WTC11 (cell line): ENCODE measurements around the gene KEL. TPM values are rescaled to one million over a fixed set of nuclear protein-coding genes. Genes with fewer than 3 reads are reported as not detected.

Experiments
- ATAC-seq: fragments of 200-7000 bp; cut with Tn5 transposase; 2 replicates; pipeline ENCODE4 v1.10.0; 2021; ENCODE audit warnings: mild to moderate bottlenecking, moderate library complexity
- CTCF ChIA-PET: fragments of 300-600 bp; sonication (Branson Sonifier 250); formaldehyde crosslinking; loops from one replicate; lab custom pipeline; 2021; ENCODE audit warnings: antibody characterized with exemption; lab: Charles Lee
- POLR2A ChIA-PET: fragments of 350-600 bp; sonication (Branson Sonifier 250); formaldehyde crosslinking; loops from one replicate; lab custom pipeline; 2021; ENCODE audit warnings: antibody characterized with exemption; lab: Charles Lee
- DNase-seq: peaks from one replicate; pipeline ENCODE4 v3.0.0; 2021; ENCODE audit warnings: low spot score
- H3K27ac Mint-ChIP-seq: 2 replicates; pipeline ENCODE4 v1.8.0; 2021; ENCODE audit warnings: mixed read lengths
- H3K27me3 Mint-ChIP-seq: 2 replicates; pipeline ENCODE4 v1.8.0; 2021; ENCODE audit warnings: low read depth, mild to moderate bottlenecking, moderate library complexity, mixed read lengths
- H3K36me3 Mint-ChIP-seq: 2 replicates; pipeline ENCODE4 v1.8.0; 2021; ENCODE audit warnings: mixed read lengths
- H3K4me1 Mint-ChIP-seq: 2 replicates; pipeline ENCODE4 v1.8.0; 2022; ENCODE audit warnings: mixed read lengths
- H3K4me3 Mint-ChIP-seq: 2 replicates; pipeline ENCODE4 v1.8.0; 2021; ENCODE audit warnings: mild to moderate bottlenecking, moderate library complexity, mixed read lengths
- H3K9me3 Mint-ChIP-seq: 2 replicates; pipeline ENCODE4 v1.8.0; 2021; ENCODE audit warnings: mixed read lengths
- ARID4B ChIP-seq: sonication (generic); formaldehyde crosslinking; IDR thresholded peaks from 2 replicates; pipeline ENCODE4 v1.8.0; 2023; ENCODE audit warnings: missing genetic modification reagents, mild to moderate bottlenecking, borderline replicate concordance
- ATF6 ChIP-seq: sonication (generic); formaldehyde crosslinking; IDR thresholded peaks from 2 replicates; pipeline ENCODE4 v1.8.1; 2023; ENCODE audit warnings: mild to moderate bottlenecking, missing genetic modification reagents
- CREB1 ChIP-seq: sonication (generic); formaldehyde crosslinking; IDR thresholded peaks from 2 replicates; pipeline ENCODE4 v1.8.0; 2023; ENCODE audit warnings: mild to moderate bottlenecking, missing genetic modification reagents
- E2F1 ChIP-seq: sonication (generic); formaldehyde crosslinking; IDR thresholded peaks from 2 replicates; pipeline ENCODE4 v1.8.0; 2022; ENCODE audit warnings: mild to moderate bottlenecking, missing genetic modification reagents
- ETV6 ChIP-seq: sonication (generic); formaldehyde crosslinking; IDR thresholded peaks from 2 replicates; pipeline ENCODE4 v1.8.1; 2022; ENCODE audit warnings: mild to moderate bottlenecking, missing genetic modification reagents
- FOXP1 ChIP-seq: sonication (generic); formaldehyde crosslinking; IDR thresholded peaks from 2 replicates; pipeline ENCODE4 v1.8.0; 2022; ENCODE audit warnings: missing genetic modification reagents, mild to moderate bottlenecking, moderate library complexity, borderline replicate concordance
- GRHL2 ChIP-seq: fragments of 250-450 bp; sonication (Bioruptor Pico); IDR thresholded peaks from 2 replicates; pipeline ENCODE4 v1.8.0; 2022; ENCODE audit warnings: mild to moderate bottlenecking, moderate library complexity; ENCODE audit not compliant: insufficient replicate concordance, severe bottlenecking
- IRF2 ChIP-seq: sonication (generic); formaldehyde crosslinking; IDR thresholded peaks from 2 replicates; pipeline ENCODE4 v1.8.0; 2022; ENCODE audit warnings: low read depth, missing genetic modification reagents, borderline replicate concordance
- SOX15 ChIP-seq: fragments of 250-450 bp; sonication (Bioruptor Pico); IDR thresholded peaks from 2 replicates; pipeline ENCODE4 v1.9.0; 2021; ENCODE audit warnings: mild to moderate bottlenecking
- ZNF121 ChIP-seq: sonication (generic); formaldehyde crosslinking; IDR thresholded peaks from 2 replicates; pipeline ENCODE4 v1.8.0; 2023; ENCODE audit warnings: missing genetic modification reagents
- ZNF232 ChIP-seq: sonication (generic); formaldehyde crosslinking; IDR thresholded peaks from 2 replicates; pipeline ENCODE4 v1.8.0; 2022; ENCODE audit warnings: mild to moderate bottlenecking, missing genetic modification reagents
- total RNA-seq: library from RNA; stranded (reverse); gene quantifications from 3 replicates; pipeline ENCODE4 v1.2.3, GENCODE V29; 2021
- TF ChIP-seq, protein P1 (sequence below): sonication (generic); formaldehyde crosslinking; IDR thresholded peaks from 2 replicates; pipeline ENCODE4 v1.8.0; 2022; ENCODE audit warnings: mild to moderate bottlenecking, missing genetic modification reagents
- TF ChIP-seq, protein P2 (sequence below): sonication (generic); formaldehyde crosslinking; IDR thresholded peaks from 2 replicates; pipeline ENCODE4 v1.8.1; 2023; ENCODE audit warnings: mild to moderate bottlenecking, moderate library complexity, missing genetic modification reagents
- TF ChIP-seq, protein P3 (sequence below): fragments of 250-450 bp; sonication (Bioruptor Pico); conservative IDR thresholded peaks from 2 replicates; pipeline ENCODE4 v1.9.0; 2021; ENCODE audit warnings: mild to moderate bottlenecking
- TF ChIP-seq, protein P4 (sequence below): sonication (generic); formaldehyde crosslinking; IDR thresholded peaks from 2 replicates; pipeline ENCODE4 v1.8.0; 2023; ENCODE audit warnings: mild to moderate bottlenecking, missing genetic modification reagents

The KEL gene
- total RNA-seq, 1 experiment from 2014 or later: 0.87 TPM

DNA sequence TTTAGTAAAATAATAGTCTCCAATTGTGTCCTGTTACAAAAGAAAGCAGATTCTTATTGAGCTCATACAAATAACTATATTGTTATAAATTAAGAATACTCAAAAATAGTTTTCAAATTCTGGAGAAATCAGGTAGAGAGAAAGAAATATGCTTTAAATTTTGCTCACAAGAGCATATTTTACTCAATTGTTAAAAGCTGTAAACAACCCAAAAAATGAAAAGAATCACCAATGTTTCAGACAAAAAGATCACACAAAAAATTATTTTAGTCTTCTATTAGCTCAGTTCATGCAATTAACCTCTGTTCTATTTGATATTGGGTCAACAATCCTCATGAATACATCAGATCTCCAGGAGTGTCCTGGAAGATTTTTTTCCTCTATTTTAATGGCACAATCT is 58.0 kb downstream of the KEL start:
- Mint-ChIP-seq H3K4me3 (no peak overlapping the region), H3K36me3 (peaks cover 34% of the 10 kb centered on the region), H3K27ac (no peak overlapping the region), H3K9me3 (peaks cover 51% of the 10 kb centered on the region), H3K27me3 (peaks cover 10% of the 10 kb centered on the region), H3K4me1 (0 out of 2 replicates have a peak, but pooled peaks cover 5% of the 10 kb centered on the region)
- ChIA-PET CTCF (interaction anchor here (0.7 kb wide), 1 partner anchor 22 kb away, joined by 3 read pairs; no protein-coding TSS in a partner anchor), POLR2A (no interaction called here)
- DNase-seq (no peak), ATAC-seq (no peak)
- TF ChIP-seq ATF6 (CRISPR knock-in tag) (no peak), SOX15 (CRISPR knock-in tag) (no peak), ZNF121 (no peak), GRHL2 (CRISPR knock-in tag) (no peak)
- TF ChIP-seq, protein P1, sequence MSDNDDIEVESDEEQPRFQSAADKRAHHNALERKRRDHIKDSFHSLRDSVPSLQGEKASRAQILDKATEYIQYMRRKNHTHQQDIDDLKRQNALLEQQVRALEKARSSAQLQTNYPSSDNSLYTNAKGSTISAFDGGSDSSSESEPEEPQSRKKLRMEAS (CRISPR knock-in tag): no peak

- peaks cover 13% of the 10 kb centered on the region for H3K4me1 Mint-ChIP-seq
- H3K27me3 Mint-ChIP-seq: peaks cover 7% of the 10 kb centered on the region
- ChIA-PET CTCF (interaction anchor here (0.9 to 1.3 kb wide), 2 partner anchors 24 to 314 kb away, joined by 3 to 4 read pairs; no protein-coding TSS in a partner anchor), POLR2A (no interaction called here)
- DNase-seq (no peak), ATAC-seq (no peak)
- H3K9me3 Mint-ChIP-seq: peaks cover 38% of the 10 kb centered on the region
- H3K27ac Mint-ChIP-seq: no peak overlapping the region
- no peak overlapping the region for H3K4me3 Mint-ChIP-seq
- peaks cover 24% of the 10 kb centered on the region for H3K36me3 Mint-ChIP-seq
- TF ChIP-seq CREB1 (CRISPR knock-in tag) (no peak), ZNF232 (CRISPR knock-in tag) (no peak), ETV6 (CRISPR knock-in tag) (no peak), E2F1 (CRISPR knock-in tag) (no peak), FOXP1 (CRISPR knock-in tag) (no peak), ARID4B (CRISPR knock-in tag) (no peak), IRF2 (CRISPR knock-in tag) (no peak), ATF6 (CRISPR knock-in tag) (no peak)
- TF ChIP-seq, protein P2, sequence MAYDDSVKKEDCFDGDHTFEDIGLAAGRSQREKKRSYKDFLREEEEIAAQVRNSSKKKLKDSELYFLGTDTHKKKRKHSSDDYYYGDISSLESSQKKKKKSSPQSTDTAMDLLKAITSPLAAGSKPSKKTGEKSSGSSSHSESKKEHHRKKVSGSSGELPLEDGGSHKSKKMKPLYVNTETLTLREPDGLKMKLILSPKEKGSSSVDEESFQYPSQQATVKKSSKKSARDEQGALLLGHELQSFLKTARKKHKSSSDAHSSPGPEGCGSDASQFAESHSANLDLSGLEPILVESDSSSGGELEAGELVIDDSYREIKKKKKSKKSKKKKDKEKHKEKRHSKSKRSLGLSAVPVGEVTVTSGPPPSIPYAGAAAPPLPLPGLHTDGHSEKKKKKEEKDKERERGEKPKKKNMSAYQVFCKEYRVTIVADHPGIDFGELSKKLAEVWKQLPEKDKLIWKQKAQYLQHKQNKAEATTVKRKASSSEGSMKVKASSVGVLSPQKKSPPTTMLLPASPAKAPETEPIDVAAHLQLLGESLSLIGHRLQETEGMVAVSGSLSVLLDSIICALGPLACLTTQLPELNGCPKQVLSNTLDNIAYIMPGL (CRISPR knock-in tag): no peak
- TF ChIP-seq, protein P3, sequence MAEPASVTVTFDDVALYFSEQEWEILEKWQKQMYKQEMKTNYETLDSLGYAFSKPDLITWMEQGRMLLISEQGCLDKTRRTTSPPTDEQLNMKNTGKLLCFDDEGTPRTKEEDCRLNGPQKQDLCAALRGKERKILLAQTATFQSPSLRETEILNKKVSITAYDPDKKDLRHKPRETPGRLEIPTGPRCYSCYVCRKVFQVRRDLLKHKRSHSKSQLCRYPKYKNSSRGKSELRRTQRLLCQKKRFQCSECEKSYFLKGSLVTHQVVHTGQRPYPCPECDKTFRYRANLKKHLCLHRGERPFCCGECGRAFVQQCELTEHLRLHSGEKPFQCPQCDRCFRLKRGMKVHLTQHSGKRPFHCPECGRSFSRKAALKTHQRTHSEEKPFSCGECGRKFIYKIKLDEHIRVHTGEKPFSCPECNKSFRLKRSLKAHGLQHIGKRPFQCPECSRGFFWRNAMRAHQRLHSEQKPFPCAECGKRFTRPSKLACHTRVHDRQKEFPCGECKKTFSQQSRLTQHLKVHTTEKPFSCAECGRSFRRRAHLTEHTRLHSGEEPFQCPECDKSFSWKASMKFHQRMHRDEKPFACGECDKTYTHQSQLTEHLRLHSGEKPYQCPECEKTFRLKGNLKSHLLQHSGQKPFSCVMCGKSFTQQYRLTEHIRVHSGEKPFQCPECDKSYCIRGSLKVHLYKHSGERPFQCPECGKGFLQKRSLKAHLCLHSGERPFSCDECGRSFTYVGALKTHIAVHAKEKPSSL (CRISPR knock-in tag): no peak
- TF ChIP-seq, protein P4, sequence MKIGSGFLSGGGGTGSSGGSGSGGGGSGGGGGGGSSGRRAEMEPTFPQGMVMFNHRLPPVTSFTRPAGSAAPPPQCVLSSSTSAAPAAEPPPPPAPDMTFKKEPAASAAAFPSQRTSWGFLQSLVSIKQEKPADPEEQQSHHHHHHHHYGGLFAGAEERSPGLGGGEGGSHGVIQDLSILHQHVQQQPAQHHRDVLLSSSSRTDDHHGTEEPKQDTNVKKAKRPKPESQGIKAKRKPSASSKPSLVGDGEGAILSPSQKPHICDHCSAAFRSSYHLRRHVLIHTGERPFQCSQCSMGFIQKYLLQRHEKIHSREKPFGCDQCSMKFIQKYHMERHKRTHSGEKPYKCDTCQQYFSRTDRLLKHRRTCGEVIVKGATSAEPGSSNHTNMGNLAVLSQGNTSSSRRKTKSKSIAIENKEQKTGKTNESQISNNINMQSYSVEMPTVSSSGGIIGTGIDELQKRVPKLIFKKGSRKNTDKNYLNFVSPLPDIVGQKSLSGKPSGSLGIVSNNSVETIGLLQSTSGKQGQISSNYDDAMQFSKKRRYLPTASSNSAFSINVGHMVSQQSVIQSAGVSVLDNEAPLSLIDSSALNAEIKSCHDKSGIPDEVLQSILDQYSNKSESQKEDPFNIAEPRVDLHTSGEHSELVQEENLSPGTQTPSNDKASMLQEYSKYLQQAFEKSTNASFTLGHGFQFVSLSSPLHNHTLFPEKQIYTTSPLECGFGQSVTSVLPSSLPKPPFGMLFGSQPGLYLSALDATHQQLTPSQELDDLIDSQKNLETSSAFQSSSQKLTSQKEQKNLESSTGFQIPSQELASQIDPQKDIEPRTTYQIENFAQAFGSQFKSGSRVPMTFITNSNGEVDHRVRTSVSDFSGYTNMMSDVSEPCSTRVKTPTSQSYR (CRISPR knock-in tag): no peak
Observed at GRCh38 chr7:142901426-142902259, 60.5 kb downstream of the KEL start.
